Measurements from ENCODE around the gene SLX1A.

Gene SLX1A

GRCh38 chr16:30183233-30184095 lies 10.2 kb upstream of the SLX1A start, which contains the start of gene CORO1A:
CORO1A (plus strand) TSS chr16:30183602; CDS start chr16:30185210, 1,608 bp downstream.
- Histone ChIP-seq H3K9ac (ENCODE audit: low read length in 5 of 5) (peak within 1 kb of the TSS in 4 of 5 donors; percentile 13 to 82 (median 72)), H3K27ac (ENCODE audit: low read depth, low read length) (no peak within 1 kb of the TSS), H3K9me3 (ENCODE audit: control insufficient read depth in 5 of 5, low read length in 5 of 5) (no peaks in the 10 kb centered on the region), H3K36me3 (ENCODE audit: control insufficient read depth in 5 of 5, insufficient read depth in 5 of 5, low read length in 5 of 5) (peaks cover 0 to 3% (median 0%) of the 10 kb centered on the region in 5 donors), H3K4me1 (ENCODE audit: control insufficient read depth in 5 of 5, insufficient read depth in 5 of 5, low read length in 5 of 5) (peaks cover 0 to 47% (median 29%) of the 10 kb centered on the region in 5 donors), H3K27me3 (ENCODE audit: control insufficient read depth in 5 of 5, insufficient read depth in 4 of 5, low read length in 5 of 5) (no peaks in the 10 kb centered on the region), H3K4me3 (ENCODE audit: low read depth in 1 of 5, low read length in 5 of 5) (peak within 1 kb of the TSS; percentile 57 to 74 (median 70))

- Histone ChIP-seq H3K4me3 (ENCODE audit: low read depth in 1 of 5, low read length in 5 of 5) (peak overlapping the region; percentile 33 to 74 (median 33)), H3K36me3 (ENCODE audit: control insufficient read depth in 5 of 5, insufficient read depth in 5 of 5, low read length in 5 of 5) (peaks cover 0 to 3% (median 0%) of the 10 kb centered on the region in 5 donors), H3K9me3 (ENCODE audit: control insufficient read depth in 5 of 5, low read length in 5 of 5) (no peaks in the 10 kb centered on the region), H3K27ac (ENCODE audit: low read depth, low read length) (no peak overlapping the region), H3K9ac (ENCODE audit: low read length in 5 of 5) (peak overlapping the region in 2 of 5 donors; percentile 48 to 69), H3K27me3 (ENCODE audit: control insufficient read depth in 5 of 5, insufficient read depth in 4 of 5, low read length in 5 of 5) (no peaks in the 10 kb centered on the region), H3K4me1 (ENCODE audit: control insufficient read depth in 5 of 5, insufficient read depth in 5 of 5, low read length in 5 of 5) (peaks cover 0 to 47% (median 29%) of the 10 kb centered on the region in 5 donors)
These were observed 9.4 kb upstream of the SLX1A start for GRCh38 chr16:30184096-30184890.

GRCh38 chr16:30184891-30185682 lies 8.6 kb upstream of the SLX1A start:
- Histone ChIP-seq H3K9ac (ENCODE audit: low read length in 5 of 5) (peak overlapping the region in 1 of 5 donors; percentile 28), H3K27me3 (ENCODE audit: control insufficient read depth in 5 of 5, insufficient read depth in 4 of 5, low read length in 5 of 5) (no peaks in the 10 kb centered on the region), H3K4me1 (ENCODE audit: control insufficient read depth in 5 of 5, insufficient read depth in 5 of 5, low read length in 5 of 5) (peaks cover 0 to 47% (median 29%) of the 10 kb centered on the region in 5 donors), H3K27ac (ENCODE audit: low read depth, low read length) (no peak overlapping the region), H3K36me3 (ENCODE audit: control insufficient read depth in 5 of 5, insufficient read depth in 5 of 5, low read length in 5 of 5) (peaks cover 0 to 3% (median 0%) of the 10 kb centered on the region in 5 donors), H3K4me3 (ENCODE audit: low read depth in 1 of 5, low read length in 5 of 5) (peak overlapping the region in 4 of 5 donors; percentile 33 to 74 (median 53)), H3K9me3 (ENCODE audit: control insufficient read depth in 5 of 5, low read length in 5 of 5) (no peaks in the 10 kb centered on the region)

- no peak overlapping the region for H3K27ac ChIP-seq (ENCODE audit: low read depth, low read length)
- peaks cover 0 to 3% (median 0%) of the 10 kb centered on the region in 5 donors for H3K36me3 ChIP-seq (ENCODE audit: control insufficient read depth in 5 of 5, insufficient read depth in 5 of 5, low read length in 5 of 5)
- no peaks in the 10 kb centered on the region for H3K9me3 ChIP-seq (ENCODE audit: control insufficient read depth in 5 of 5, low read length in 5 of 5)
- H3K9ac ChIP-seq (ENCODE audit: low read length in 5 of 5): no peak overlapping the region
- no peaks in the 10 kb centered on the region for H3K27me3 ChIP-seq (ENCODE audit: control insufficient read depth in 5 of 5, insufficient read depth in 4 of 5, low read length in 5 of 5)
- peaks cover 0 to 47% (median 29%) of the 10 kb centered on the region in 5 donors for H3K4me1 ChIP-seq (ENCODE audit: control insufficient read depth in 5 of 5, insufficient read depth in 5 of 5, low read length in 5 of 5)
- H3K4me3 ChIP-seq (ENCODE audit: low read depth in 1 of 5, low read length in 5 of 5): peak overlapping the region in 2 of 5 donors; percentile 73 to 74
These were observed 7.8 kb upstream of the SLX1A start for GRCh38 chr16:30185683-30186421.

GRCh38 chr16:30186444-30186781 lies 7.3 kb upstream of the SLX1A start:
- peaks cover 0 to 3% (median 0%) of the 10 kb centered on the region in 5 donors for H3K36me3 ChIP-seq (ENCODE audit: control insufficient read depth in 5 of 5, insufficient read depth in 5 of 5, low read length in 5 of 5)
- H3K9me3 ChIP-seq (ENCODE audit: control insufficient read depth in 5 of 5, low read length in 5 of 5): no peaks in the 10 kb centered on the region
- H3K27ac ChIP-seq (ENCODE audit: low read depth, low read length): no peak overlapping the region
- H3K4me3 ChIP-seq (ENCODE audit: low read depth in 1 of 5, low read length in 5 of 5): peak overlapping the region in 1 of 5 donors; percentile 18
- H3K4me1 ChIP-seq (ENCODE audit: control insufficient read depth in 5 of 5, insufficient read depth in 5 of 5, low read length in 5 of 5): peaks cover 0 to 47% (median 29%) of the 10 kb centered on the region in 5 donors
- no peaks in the 10 kb centered on the region for H3K27me3 ChIP-seq (ENCODE audit: control insufficient read depth in 5 of 5, insufficient read depth in 4 of 5, low read length in 5 of 5)
- no peak overlapping the region for H3K9ac ChIP-seq (ENCODE audit: low read length in 5 of 5)

- peak overlapping the region in 1 of 5 donors; percentile 4 for H3K9ac ChIP-seq (ENCODE audit: low read length in 5 of 5)
- peak overlapping the region in 1 of 5 donors; percentile 18 for H3K4me3 ChIP-seq (ENCODE audit: low read depth in 1 of 5, low read length in 5 of 5)
These were observed 6.7 kb upstream of the SLX1A start for GRCh38 chr16:30186782-30187555.

GRCh38 chr16:30187556-30187865 lies 6.2 kb upstream of the SLX1A start:
- Histone ChIP-seq H3K4me3 (ENCODE audit: low read depth in 1 of 5, low read length in 5 of 5) (no peak overlapping the region), H3K36me3 (ENCODE audit: control insufficient read depth in 5 of 5, insufficient read depth in 5 of 5, low read length in 5 of 5) (peaks cover 0 to 3% (median 0%) of the 10 kb centered on the region in 5 donors), H3K27me3 (ENCODE audit: control insufficient read depth in 5 of 5, insufficient read depth in 4 of 5, low read length in 5 of 5) (no peaks in the 10 kb centered on the region), H3K27ac (ENCODE audit: low read depth, low read length) (no peak overlapping the region), H3K9me3 (ENCODE audit: control insufficient read depth in 5 of 5, low read length in 5 of 5) (no peaks in the 10 kb centered on the region), H3K9ac (ENCODE audit: low read length in 5 of 5) (no peak overlapping the region), H3K4me1 (ENCODE audit: control insufficient read depth in 5 of 5, insufficient read depth in 5 of 5, low read length in 5 of 5) (peaks cover 0 to 44% (median 29%) of the 10 kb centered on the region in 5 donors)

More at GRCh38 chr16:30186782-30187555, 6.7 kb upstream of the SLX1A start:
- H3K9me3 ChIP-seq (ENCODE audit: control insufficient read depth in 5 of 5, low read length in 5 of 5): no peaks in the 10 kb centered on the region
- H3K27me3 ChIP-seq (ENCODE audit: control insufficient read depth in 5 of 5, insufficient read depth in 4 of 5, low read length in 5 of 5): no peaks in the 10 kb centered on the region
- H3K27ac ChIP-seq (ENCODE audit: low read depth, low read length): no peak overlapping the region
- peaks cover 0 to 47% (median 29%) of the 10 kb centered on the region in 5 donors for H3K4me1 ChIP-seq (ENCODE audit: control insufficient read depth in 5 of 5, insufficient read depth in 5 of 5, low read length in 5 of 5)
- peaks cover 0 to 3% (median 0%) of the 10 kb centered on the region in 5 donors for H3K36me3 ChIP-seq (ENCODE audit: control insufficient read depth in 5 of 5, insufficient read depth in 5 of 5, low read length in 5 of 5)

- H3K27me3 ChIP-seq (ENCODE audit: control insufficient read depth in 5 of 5, insufficient read depth in 4 of 5, low read length in 5 of 5): no peaks in the 10 kb centered on the region
- no peaks in the 10 kb centered on the region for H3K9me3 ChIP-seq (ENCODE audit: control insufficient read depth in 5 of 5, low read length in 5 of 5)
- H3K4me3 ChIP-seq (ENCODE audit: low read depth in 1 of 5, low read length in 5 of 5): no peak overlapping the region
- peaks cover 0 to 3% (median 0%) of the 10 kb centered on the region in 5 donors for H3K36me3 ChIP-seq (ENCODE audit: control insufficient read depth in 5 of 5, insufficient read depth in 5 of 5, low read length in 5 of 5)
- peaks cover 0 to 40% (median 25%) of the 10 kb centered on the region in 5 donors for H3K4me1 ChIP-seq (ENCODE audit: control insufficient read depth in 5 of 5, insufficient read depth in 5 of 5, low read length in 5 of 5)
- H3K9ac ChIP-seq (ENCODE audit: low read length in 5 of 5): no peak overlapping the region
- H3K27ac ChIP-seq (ENCODE audit: low read depth, low read length): no peak overlapping the region
These were observed 5.6 kb upstream of the SLX1A start for GRCh38 chr16:30187971-30188561.
